DMS153 treated with DMSO at 0.1 percent for 48 hours (cell line): ENCODE data around the gene HOXB9.

Experiments
- DNase-seq: peaks from one replicate; lab custom pipeline; 2025; ENCODE audit not compliant: unreplicated experiment; lab: John Stamatoyannopoulos, UW

Gene HOXB9

GRCh38 chr17:48626245-48627117 lies at the start of gene HOXB9:
HOXB9 (minus strand) TSS chr17:48626358; CDS start chr17:48626269, 89 bp downstream.
- no peak for DNase-seq

- DNase-seq: no peak
Observed at GRCh38 chr17:48672340-48672739, 46.2 kb upstream of the HOXB9 start.

- peak; percentile 50 for DNase-seq
Observed at GRCh38 chr17:48671697-48672171, 45.6 kb upstream of the HOXB9 start.

GRCh38 chr17:48663134-48663924 lies 37.2 kb upstream of the HOXB9 start:
- no peak for DNase-seq

- DNase-seq: no peak
Observed at GRCh38 chr17:48655913-48656312, 29.8 kb upstream of the HOXB9 start.

GRCh38 chr17:48649741-48650140 lies 23.6 kb upstream of the HOXB9 start:
- DNase-seq: no peak

GRCh38 chr17:48647963-48648245 lies 21.7 kb upstream of the HOXB9 start:
- no peak for DNase-seq

- peak; percentile 15 for DNase-seq
Observed at GRCh38 chr17:48647103-48647962, 21.2 kb upstream of the HOXB9 start.

- DNase-seq: peak; percentile 35
Observed at GRCh38 chr17:48646183-48647102, 20.3 kb upstream of the HOXB9 start.

- DNase-seq: no peak
Observed at GRCh38 chr17:48645639-48646182, 19.6 kb upstream of the HOXB9 start.

- DNase-seq: no peak
Observed at GRCh38 chr17:48644910-48645557, 18.9 kb upstream of the HOXB9 start.

GRCh38 chr17:48644159-48644558 lies 18.0 kb upstream of the HOXB9 start:
- DNase-seq: no peak

GRCh38 chr17:48643697-48644012 lies 17.5 kb upstream of the HOXB9 start:
- no peak for DNase-seq

GRCh38 chr17:48642843-48643696 lies 16.9 kb upstream of the HOXB9 start:
- no peak for DNase-seq

GRCh38 chr17:48642059-48642842 lies 16.1 kb upstream of the HOXB9 start:
- peak; percentile 67 for DNase-seq

- no peak for DNase-seq
Observed at GRCh38 chr17:48641541-48642058, 15.4 kb upstream of the HOXB9 start.

GRCh38 chr17:48640858-48641180 lies 14.7 kb upstream of the HOXB9 start:
- DNase-seq: no peak
